IMR-90 (cell line): ENCODE measurements around the gene MORN5. TPM values are rescaled to one million over a fixed set of nuclear protein-coding genes. Genes with fewer than 3 reads are reported as not detected.

ENCODE experiments used
- ATAC-seq: fragments of 200-7000 bp; cut with Tn5 transposase; 2 replicates; pipeline ENCODE4 v1.9.1; 2020; ENCODE audit warnings: low read depth, mild to moderate bottlenecking, moderate library complexity
- BruUV-seq: library from RNA; stranded (reverse); fragments of 400-500 nt; replicated peaks from 2 replicates; lab custom pipeline; 2021; lab: Mats Ljungman, UMichigan
- CTCF ChIA-PET: fragments of 300-600 bp; formaldehyde crosslinking; extraction: SDS; loops from one replicate; lab custom pipeline; 2021; ENCODE audit warnings: antibody characterized with exemption; lab: Yijun Ruan, JAX
- POLR2A ChIA-PET: fragments of 300-600 bp; sonication (Branson Sonifier 250); formaldehyde crosslinking; loops from one replicate; lab custom pipeline; 2022; ENCODE audit warnings: antibody characterized with exemption; ENCODE audit not compliant: unreplicated experiment; lab: Charles Lee
- DNase-seq: peaks from one replicate; pipeline ENCODE4 v3.0.0; 2013
- H2AFZ ChIP-seq: replicated peaks from 2 replicates; pipeline ENCODE3; 2013; ENCODE audit warnings: low read length, mild to moderate bottlenecking; ENCODE audit not compliant: poor library complexity
- H2AK5ac ChIP-seq: 2 replicates; pipeline ENCODE4 v1.6.1; 2013; ENCODE audit warnings: low read depth, low read length, inconsistent platforms
- H2AK9ac ChIP-seq: replicated peaks from 2 replicates; pipeline ENCODE3; 2013; ENCODE audit warnings: mild to moderate bottlenecking, low read depth, low read length, moderate library complexity; ENCODE audit not compliant: poor library complexity
- H2BK120ac ChIP-seq: 2 replicates; pipeline ENCODE4 v1.6.1; 2013; ENCODE audit warnings: low read depth, low read length, inconsistent platforms
- H2BK15ac ChIP-seq: 3 replicates; pipeline ENCODE4 v1.6.1; 2013; ENCODE audit warnings: low read depth, low read length, inconsistent platforms
- H2BK20ac ChIP-seq: 2 replicates; pipeline ENCODE4 v1.6.1; 2013; ENCODE audit warnings: low read depth, mild to moderate bottlenecking, inconsistent platforms, low read length, moderate library complexity
- H2BK5ac ChIP-seq: 2 replicates; pipeline ENCODE4 v1.6.1; 2013; ENCODE audit warnings: mild to moderate bottlenecking, low read depth, low read length, inconsistent platforms; ENCODE audit not compliant: poor library complexity, severe bottlenecking
- H3K14ac ChIP-seq: replicated peaks from 2 replicates; pipeline ENCODE4 v1.6.1; 2013; ENCODE audit warnings: low read depth, low read length, inconsistent platforms
- H3K18ac ChIP-seq: 2 replicates; pipeline ENCODE4 v1.6.1; 2013; ENCODE audit warnings: low read depth, low read length, control low read depth
- H3K23ac ChIP-seq: 2 replicates; pipeline ENCODE4 v1.6.1; 2013; ENCODE audit warnings: low read depth, low read length, inconsistent platforms
- H3K27ac ChIP-seq: 2 replicates; pipeline ENCODE4 v1.5.1; 2013; ENCODE audit warnings: mild to moderate bottlenecking, control low read depth, low read length; ENCODE audit not compliant: insufficient read depth
- H3K27me3 ChIP-seq: 2 replicates; pipeline ENCODE4 v1.6.1; 2013; ENCODE audit warnings: low read length; ENCODE audit not compliant: control insufficient read depth, insufficient read depth
- H3K36me3 ChIP-seq: 2 replicates; pipeline ENCODE4 v1.6.1; 2013; ENCODE audit warnings: low read length, mixed read lengths; ENCODE audit not compliant: control insufficient read depth, insufficient read depth
- H3K4ac ChIP-seq: 2 replicates; pipeline ENCODE4 v1.6.1; 2013; ENCODE audit warnings: low read depth, low read length, inconsistent platforms
- H3K4me1 ChIP-seq: 2 replicates; pipeline ENCODE4 v1.6.1; 2013; ENCODE audit warnings: low read length, mixed read lengths; ENCODE audit not compliant: control insufficient read depth, insufficient read depth
- H3K4me2 ChIP-seq: 2 replicates; pipeline ENCODE4 v1.6.1; 2013; ENCODE audit warnings: low read depth, mild to moderate bottlenecking, control low read depth, low read length, moderate library complexity
- H3K4me3 ChIP-seq: 2 replicates; pipeline ENCODE4 v1.5.1; 2013; ENCODE audit warnings: low read depth, mild to moderate bottlenecking, control low read depth, low read length, moderate library complexity; ENCODE audit not compliant: insufficient read depth
- H3K56ac ChIP-seq: 2 replicates; pipeline ENCODE4 v1.6.1; 2013; ENCODE audit warnings: low read length, inconsistent platforms; ENCODE audit not compliant: insufficient read depth; ENCODE audit errors: extremely low read depth
- H3K79me1 ChIP-seq, 2 experiments: 2 replicates each; pipeline ENCODE4 v1.6.1; 2013; ENCODE audit warnings: low read length in 2 of 2, inconsistent platforms in 1 of 2, low read depth in 1 of 2
- H3K9ac ChIP-seq: 2 replicates; pipeline ENCODE4 v1.6.1; 2013; ENCODE audit warnings: low read depth, low read length, control low read depth
- H3K9me1 ChIP-seq: 2 replicates; pipeline ENCODE4 v1.6.1; 2013; ENCODE audit warnings: low read length, inconsistent platforms; ENCODE audit not compliant: insufficient read depth
- H3K9me3 ChIP-seq: 2 replicates; pipeline ENCODE4 v1.6.1; 2013; ENCODE audit warnings: low read length; ENCODE audit not compliant: control insufficient read depth, insufficient read depth
- H4K20me1 ChIP-seq: 2 replicates; pipeline ENCODE4 v1.6.1; 2013; ENCODE audit warnings: low read length, inconsistent platforms; ENCODE audit not compliant: insufficient read depth
- H4K5ac ChIP-seq: 2 replicates; pipeline ENCODE4 v1.6.1; 2013; ENCODE audit warnings: mild to moderate bottlenecking, low read depth, low read length, control low read depth
- H4K8ac ChIP-seq, 2 experiments: 2 replicates each; pipeline ENCODE4 v1.6.1; 2013; ENCODE audit warnings: low read depth in 2 of 2, low read length in 2 of 2, control low read depth in 1 of 2, inconsistent platforms in 1 of 2
- H4K91ac ChIP-seq: 2 replicates; pipeline ENCODE4 v1.6.1; 2013; ENCODE audit warnings: low read depth, low read length, inconsistent platforms; ENCODE audit not compliant: insufficient read depth
- BHLHE40 ChIP-seq: fragments of 150-350 bp; IDR thresholded peaks from 2 replicates; pipeline ENCODE4 v1.6.1; 2016; ENCODE audit warnings: mild to moderate bottlenecking, low read depth, low read length
- CEBPB ChIP-seq: IDR thresholded peaks from 2 replicates; pipeline ENCODE4 v1.6.1; 2012; ENCODE audit warnings: low read depth, low read length, improper control_type of control experiment
- CTCF ChIP-seq: conservative IDR thresholded peaks from 2 replicates; pipeline ENCODE4 v1.5.1; 2012; ENCODE audit warnings: mild to moderate bottlenecking, low read depth, low read length, improper control_type of control experiment
- MAFK ChIP-seq: IDR thresholded peaks from 2 replicates; pipeline ENCODE4 v1.6.1; 2012; ENCODE audit warnings: low read depth, low read length, improper control_type of control experiment
- MXI1 ChIP-seq: IDR thresholded peaks from 2 replicates; pipeline ENCODE4 v1.6.1; 2012; ENCODE audit warnings: low read depth, mild to moderate bottlenecking, low read length, moderate library complexity, borderline replicate concordance
- NFE2L2 ChIP-seq: fragments of 150-350 bp; IDR thresholded peaks from 2 replicates; pipeline ENCODE4 v1.6.1; 2016; ENCODE audit warnings: low read depth, mild to moderate bottlenecking, low read length
- RAD21 ChIP-seq: IDR thresholded peaks from 2 replicates; pipeline ENCODE4 v1.6.1; 2012; ENCODE audit warnings: low read length, improper control_type of control experiment
- RFX5 ChIP-seq: IDR thresholded peaks from 2 replicates; pipeline ENCODE4 v1.8.0; 2012; ENCODE audit warnings: low read depth, mild to moderate bottlenecking, low read length, moderate library complexity
- WGBS, 2 experiments: methylation state at CpG; one replicate each; pipeline versions ENCODE4 v1.1.5 to v1.1.7; 2013; ENCODE audit warnings: missing lambda C conversion rate in 2 of 2; ENCODE audit not compliant: insufficient read length in 1 of 2; ENCODE audit errors: extremely low coverage in 2 of 2; 5-methylcytosine and 5-hydroxymethylcytosine counted together
- dilution Hi-C: fragments of 300-500 bp; cut with HindIII; formaldehyde crosslinking; loops from one replicate; pipeline ENCODE4 v1.14.3; 2018; ENCODE audit warnings: low sequenced_read_pairs; ENCODE audit not compliant: unreplicated experiment
- in situ Hi-C: fragments of 300-500 bp; cut with MboI; formaldehyde crosslinking; loops from 3 replicates; pipeline ENCODE4 v1.14.3; 2019; ENCODE audit warnings: low sequenced_read_pairs, inconsistent platforms, mixed read lengths
- intact Hi-C: fragments of 100-400 bp; cut with micrococcal nuclease; formaldehyde crosslinking; loops from 2 replicates; pipeline ENCODE4 v1.10.0; 2022
- polyA plus RNA-seq, 3 experiments: library from polyadenylated mRNA; depleted of rRNA; stranded (reverse); fragments of >200 nt; gene quantifications; 2 replicates each; pipeline ENCODE4 v1.2.3, GENCODE V29; 2012; ENCODE audit warnings: low replicate concordance in 1 of 3
- total RNA-seq: library from RNA; depleted of rRNA; stranded (reverse); fragments of >200 nt; gene quantifications from 2 replicates; pipeline ENCODE4 v1.2.3, GENCODE V29; 2012

The MORN5 gene
- total and polyA plus RNA-seq, 2 of the 4 experiments (the other 2 are of a cell fraction), result not detected

- Histone ChIP-seq H3K4ac (no peak overlapping the region), H2AK9ac (no peak overlapping the region), H3K79me1 (no peaks in the 10 kb centered on the region), H3K9me3 (no peaks in the 10 kb centered on the region), H3K27ac (no peak overlapping the region), H3K4me2 (no peak overlapping the region), H2BK120ac (no peak overlapping the region), H3K4me3 (no peak overlapping the region), H3K9ac (no peak overlapping the region), H3K36me3 (no peaks in the 10 kb centered on the region), H3K4me1 (peaks cover 7% of the 10 kb centered on the region), H3K27me3 (peaks cover 4% of the 10 kb centered on the region; the same call in 1 of the 2 replicates), H4K20me1 (no peaks in the 10 kb centered on the region), H4K91ac (no peak overlapping the region), H4K5ac (no peak overlapping the region), H4K8ac (no peak overlapping the region), H3K9me1 (0 out of 2 replicates have a peak, but pooled peaks cover 6% of the 10 kb centered on the region), H2BK5ac (no peak overlapping the region), H2AFZ (no peak overlapping the region), H2AK5ac (no peak overlapping the region), H2BK20ac (no peak overlapping the region), H3K18ac (no peak overlapping the region), H3K23ac (no peak overlapping the region), H3K14ac (no peak overlapping the region), H2BK15ac (no peak overlapping the region), H3K56ac (no peak overlapping the region)
- intact Hi-C loops (no loop called here), dilution Hi-C loops (no loop called here), in situ Hi-C loops (no loop called here)
- no TSS peak for BruUV-seq
- ATAC-seq (no peak), DNase-seq (no peak)
- POLR2A ChIA-PET, result no interaction called here
- CTCF ChIA-PET, result interaction anchor here (1.0 kb wide), 1 partner anchor 11 kb away, joined by 3 read pairs; no protein-coding TSS in a partner anchor
- 90% methylated on average over 4 of the region's 17 CpGs; no CpG with 5 or more reads in 1 of the 2 experiments for WGBS, 2 experiments
- TF ChIP-seq RFX5 (no peak), BHLHE40 (no peak), NFE2L2 (no peak), CEBPB (no peak), RAD21 (no peak), MAFK (no peak), CTCF (no peak), MXI1 (no peak)
Measured at GRCh38 chr9:122133984-122134535, 25.6 kb upstream of the MORN5 start.
